GM12878 (cell line): ENCODE data around the gene FBXW10B.
"Not testable (repeated sequence)": the region's sequence is repeated elsewhere in the genome, so short reads cannot be mapped to it uniquely, and the experiment has no call there.

Experiments used
- CHD1 ChIP-seq: IDR thresholded peaks from 2 replicates; pipeline ENCODE4 v1.6.1; 2012; ENCODE audit warnings: low read depth, low read length, improper control_type of control experiment
- PBX3 ChIP-seq: IDR thresholded peaks from 2 replicates; pipeline ENCODE4 v1.6.1; 2011; ENCODE audit warnings: mild to moderate bottlenecking, low read depth, low read length, moderate library complexity; ENCODE audit not compliant: insufficient replicate concordance
- POLR2A ChIP-seq: IDR thresholded peaks from 2 replicates; pipeline ENCODE4 v1.6.1; 2011; ENCODE audit warnings: low read depth, mild to moderate bottlenecking, low read length
- TF ChIP-seq, protein P1 (sequence below): fragments of 450-650 bp; IDR thresholded peaks from 2 replicates; pipeline ENCODE4 v1.6.1; 2017; ENCODE audit warnings: mild to moderate bottlenecking, moderate library complexity

DNA sequence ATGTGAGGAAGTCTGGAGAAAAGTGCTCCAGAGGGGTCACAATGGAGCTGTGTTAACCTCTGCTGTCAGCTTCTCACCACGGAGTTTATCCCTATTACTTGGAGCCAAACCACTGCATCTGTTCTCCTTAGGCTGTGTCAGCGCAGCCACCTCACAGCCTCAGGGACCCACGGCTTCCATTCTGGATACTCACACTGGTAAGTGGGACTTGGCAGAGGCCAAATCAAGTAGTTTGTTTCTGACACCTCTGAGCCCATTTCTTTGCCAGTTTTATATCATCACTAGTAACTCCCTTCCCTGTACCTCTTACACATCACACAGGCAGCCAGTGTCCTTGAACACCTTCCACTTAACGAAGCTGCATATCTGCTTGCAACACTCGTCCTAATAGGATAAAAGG is 44.8 kb downstream of the FBXW10B start:
- TF ChIP-seq, protein P1, sequence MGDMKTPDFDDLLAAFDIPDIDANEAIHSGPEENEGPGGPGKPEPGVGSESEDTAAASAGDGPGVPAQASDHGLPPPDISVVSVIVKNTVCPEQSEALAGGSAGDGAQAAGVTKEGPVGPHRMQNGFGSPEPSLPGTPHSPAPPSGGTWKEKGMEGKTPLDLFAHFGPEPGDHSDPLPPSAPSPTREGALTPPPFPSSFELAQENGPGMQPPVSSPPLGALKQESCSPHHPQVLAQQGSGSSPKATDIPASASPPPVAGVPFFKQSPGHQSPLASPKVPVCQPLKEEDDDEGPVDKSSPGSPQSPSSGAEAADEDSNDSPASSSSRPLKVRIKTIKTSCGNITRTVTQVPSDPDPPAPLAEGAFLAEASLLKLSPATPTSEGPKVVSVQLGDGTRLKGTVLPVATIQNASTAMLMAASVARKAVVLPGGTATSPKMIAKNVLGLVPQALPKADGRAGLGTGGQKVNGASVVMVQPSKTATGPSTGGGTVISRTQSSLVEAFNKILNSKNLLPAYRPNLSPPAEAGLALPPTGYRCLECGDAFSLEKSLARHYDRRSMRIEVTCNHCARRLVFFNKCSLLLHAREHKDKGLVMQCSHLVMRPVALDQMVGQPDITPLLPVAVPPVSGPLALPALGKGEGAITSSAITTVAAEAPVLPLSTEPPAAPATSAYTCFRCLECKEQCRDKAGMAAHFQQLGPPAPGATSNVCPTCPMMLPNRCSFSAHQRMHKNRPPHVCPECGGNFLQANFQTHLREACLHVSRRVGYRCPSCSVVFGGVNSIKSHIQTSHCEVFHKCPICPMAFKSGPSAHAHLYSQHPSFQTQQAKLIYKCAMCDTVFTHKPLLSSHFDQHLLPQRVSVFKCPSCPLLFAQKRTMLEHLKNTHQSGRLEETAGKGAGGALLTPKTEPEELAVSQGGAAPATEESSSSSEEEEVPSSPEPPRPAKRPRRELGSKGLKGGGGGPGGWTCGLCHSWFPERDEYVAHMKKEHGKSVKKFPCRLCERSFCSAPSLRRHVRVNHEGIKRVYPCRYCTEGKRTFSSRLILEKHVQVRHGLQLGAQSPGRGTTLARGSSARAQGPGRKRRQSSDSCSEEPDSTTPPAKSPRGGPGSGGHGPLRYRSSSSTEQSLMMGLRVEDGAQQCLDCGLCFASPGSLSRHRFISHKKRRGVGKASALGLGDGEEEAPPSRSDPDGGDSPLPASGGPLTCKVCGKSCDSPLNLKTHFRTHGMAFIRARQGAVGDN = not testable (repeated sequence)
- TF ChIP-seq CHD1, POLR2A, PBX3: not testable (repeated sequence)
